Kasumi-1 (cell line): Measurements from ENCODE around the gene CARMIL3.
"Not testable (repeated sequence)": the region's sequence is repeated elsewhere in the genome, so short reads cannot be mapped to it uniquely, and the experiment has no call there.

Experiments used
- DNase-seq, 2 experiments: peaks; one replicate each; lab custom pipeline; 2025; lab: John Stamatoyannopoulos, UW

Gene CARMIL3

DNA sequence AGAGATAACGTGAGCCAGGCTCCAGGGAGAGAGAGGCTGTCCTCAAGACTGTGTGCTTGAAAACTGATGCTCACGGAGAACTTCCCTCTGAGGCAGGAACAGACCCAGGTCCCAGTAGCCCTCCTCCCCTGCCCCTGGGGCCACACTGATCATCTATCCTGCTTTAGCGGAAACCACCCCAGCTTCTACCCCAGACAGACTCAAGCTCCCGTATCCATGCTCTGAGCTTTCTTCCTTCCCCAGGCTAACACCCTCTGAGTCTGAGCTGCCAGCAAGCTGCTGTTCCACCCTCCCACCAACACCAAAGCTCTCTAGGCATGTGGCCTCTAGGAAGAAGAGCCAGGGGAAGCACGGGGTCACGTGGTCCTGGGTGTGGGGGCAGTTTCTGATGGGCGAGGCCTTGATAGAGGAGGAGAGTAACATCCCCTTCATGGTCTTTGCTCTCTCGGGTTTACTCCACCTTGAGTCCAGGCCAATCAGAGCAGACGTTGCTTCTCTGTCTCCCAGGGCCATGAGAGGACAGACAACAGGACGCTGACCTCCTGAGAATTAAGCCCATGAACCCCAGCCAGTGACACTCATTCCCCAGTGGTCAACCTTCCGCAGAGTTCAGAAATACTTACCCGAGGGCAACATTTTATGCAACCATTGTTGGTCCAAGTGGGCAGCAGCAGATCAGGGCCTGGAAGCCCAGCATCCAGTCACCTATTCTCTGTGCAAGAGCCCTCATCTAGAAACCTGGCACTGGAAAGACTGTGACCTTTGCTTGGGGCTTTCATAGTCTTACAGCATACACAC lies 43.7 kb downstream of the CARMIL3 start:
- DNase-seq: peak; percentile 79 to 86

DNA sequence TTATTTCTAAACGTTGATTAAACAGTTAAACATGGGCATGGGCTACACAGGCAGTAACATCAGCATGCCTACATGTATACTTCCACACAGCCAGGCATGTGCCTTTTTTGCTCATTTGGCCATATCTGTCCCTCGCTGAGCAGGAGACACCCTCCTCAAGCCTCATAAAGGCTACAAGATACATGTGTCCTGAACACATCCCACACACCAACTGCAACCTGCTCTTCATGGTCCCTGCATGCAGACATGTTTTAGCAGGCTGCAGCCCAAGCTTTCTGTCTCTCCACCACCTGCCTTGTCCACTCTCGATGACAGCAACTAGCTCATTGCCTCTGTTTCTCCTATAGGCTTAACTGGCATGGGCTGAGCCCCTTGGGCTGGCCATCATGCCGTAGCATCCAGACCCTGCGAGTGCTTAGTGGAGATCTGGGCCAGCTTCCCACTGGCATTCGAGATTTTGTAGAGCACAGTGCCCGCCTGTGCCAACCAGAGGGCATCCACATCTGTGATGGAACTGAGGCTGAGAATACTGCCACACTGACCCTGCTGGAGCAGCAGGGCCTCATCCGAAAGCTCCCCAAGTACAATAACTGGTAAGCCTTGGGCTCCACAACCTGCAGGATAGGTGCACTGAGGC lies 44.9 kb downstream of the CARMIL3 start:
- no peak for DNase-seq

DNA sequence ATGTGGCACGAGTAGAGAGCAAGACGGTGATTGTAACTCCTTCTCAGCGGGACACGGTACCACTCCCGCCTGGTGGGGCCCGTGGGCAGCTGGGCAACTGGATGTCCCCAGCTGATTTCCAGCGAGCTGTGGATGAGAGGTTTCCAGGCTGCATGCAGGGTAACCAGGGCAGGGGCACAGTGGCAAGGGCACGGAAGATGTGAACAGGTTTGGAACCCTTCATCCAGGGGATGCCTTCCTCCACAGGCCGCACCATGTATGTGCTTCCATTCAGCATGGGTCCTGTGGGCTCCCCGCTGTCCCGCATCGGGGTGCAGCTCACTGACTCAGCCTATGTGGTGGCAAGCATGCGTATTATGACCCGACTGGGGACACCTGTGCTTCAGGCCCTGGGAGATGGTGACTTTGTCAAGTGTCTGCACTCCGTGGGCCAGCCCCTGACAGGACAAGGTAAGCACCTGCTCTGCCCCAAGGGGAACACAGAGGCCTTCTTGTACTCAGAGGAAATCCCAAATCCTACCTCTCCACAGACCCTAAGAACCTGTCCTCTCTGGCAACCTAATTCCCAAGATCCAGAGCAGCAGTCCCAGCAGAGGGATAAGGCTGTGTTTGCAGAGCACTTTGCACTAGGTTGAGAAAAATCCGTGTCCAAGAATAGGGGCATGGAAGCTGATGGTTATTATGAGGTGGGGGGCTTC lies 46.6 kb downstream of the CARMIL3 start:
- DNase-seq: no peak

DNA sequence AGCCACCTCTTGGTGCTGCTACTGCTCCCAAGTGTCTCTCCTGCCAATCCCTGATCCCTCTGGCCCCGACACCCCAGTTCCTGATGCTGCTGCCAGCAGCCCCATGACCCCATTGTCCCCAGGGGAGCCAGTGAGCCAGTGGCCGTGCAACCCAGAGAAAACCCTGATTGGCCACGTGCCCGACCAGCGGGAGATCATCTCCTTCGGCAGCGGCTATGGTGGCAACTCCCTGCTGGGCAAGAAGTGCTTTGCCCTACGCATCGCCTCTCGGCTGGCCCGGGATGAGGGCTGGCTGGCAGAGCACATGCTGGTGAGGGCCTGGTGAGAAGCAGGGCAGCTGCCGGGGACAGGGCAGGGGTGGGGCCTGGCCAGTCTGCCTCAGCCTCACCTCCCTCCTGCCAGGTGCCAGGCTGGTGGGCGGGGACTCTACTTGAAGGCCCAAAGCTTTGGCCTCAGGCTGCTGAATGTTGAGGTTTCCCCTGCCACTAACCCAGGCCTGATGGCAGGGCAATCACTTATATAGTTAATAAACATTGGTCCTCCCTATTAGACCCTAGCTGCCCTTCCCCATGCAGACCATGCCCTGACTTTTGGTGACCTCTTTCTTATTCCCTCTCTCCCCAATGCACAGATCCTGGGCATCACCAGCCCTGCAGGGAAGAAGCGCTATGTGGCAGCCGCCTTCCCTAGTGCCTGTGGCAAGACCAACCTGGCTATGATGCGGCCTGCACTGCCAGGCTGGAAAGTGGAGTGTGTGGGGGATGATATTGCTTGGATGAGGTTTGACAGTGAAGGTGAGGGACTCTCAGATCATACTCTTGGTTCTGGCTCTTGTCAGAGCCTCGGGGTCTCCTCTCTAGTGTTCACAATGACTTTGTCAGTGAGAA lies 47.4 kb downstream of the CARMIL3 start:
- no peak for DNase-seq

DNA sequence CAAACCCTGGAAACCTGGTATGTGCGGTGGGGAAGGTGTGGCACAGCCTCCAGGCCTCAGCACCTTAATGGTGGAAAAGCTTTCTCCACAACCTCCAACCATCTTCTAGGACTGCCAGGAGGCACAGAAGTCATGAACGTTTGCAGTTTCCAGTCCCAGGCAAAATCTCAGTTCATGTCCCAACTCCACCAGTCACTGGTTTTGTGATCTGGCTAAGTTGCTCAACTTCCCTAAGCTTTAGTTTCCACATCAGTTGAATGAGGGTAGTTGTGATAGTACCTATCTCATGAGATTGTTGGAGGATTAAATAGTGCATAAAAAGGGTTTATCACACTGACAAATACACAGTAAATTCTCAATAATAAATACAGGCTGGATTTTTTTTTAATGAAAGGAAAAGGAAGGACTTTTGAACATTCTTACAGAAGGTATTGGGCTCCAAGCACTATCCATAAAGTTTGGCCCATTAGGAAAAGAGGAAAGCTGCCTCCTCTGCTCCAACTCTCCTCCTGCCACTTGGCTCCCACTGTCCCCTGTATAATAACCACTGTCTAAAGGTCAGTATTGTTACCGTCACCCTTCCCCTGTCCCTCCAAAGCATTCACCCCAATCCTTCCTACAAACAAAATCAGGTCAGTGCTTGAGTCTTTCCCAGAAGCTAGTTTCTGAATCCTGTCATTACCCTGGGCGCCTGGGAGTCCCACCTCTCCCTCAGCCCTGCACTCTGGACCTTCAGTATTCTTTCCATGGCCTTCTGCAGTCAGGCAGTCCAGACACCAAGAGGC lies 48.6 kb downstream of the CARMIL3 start:
- DNase-seq: no peak

DNA sequence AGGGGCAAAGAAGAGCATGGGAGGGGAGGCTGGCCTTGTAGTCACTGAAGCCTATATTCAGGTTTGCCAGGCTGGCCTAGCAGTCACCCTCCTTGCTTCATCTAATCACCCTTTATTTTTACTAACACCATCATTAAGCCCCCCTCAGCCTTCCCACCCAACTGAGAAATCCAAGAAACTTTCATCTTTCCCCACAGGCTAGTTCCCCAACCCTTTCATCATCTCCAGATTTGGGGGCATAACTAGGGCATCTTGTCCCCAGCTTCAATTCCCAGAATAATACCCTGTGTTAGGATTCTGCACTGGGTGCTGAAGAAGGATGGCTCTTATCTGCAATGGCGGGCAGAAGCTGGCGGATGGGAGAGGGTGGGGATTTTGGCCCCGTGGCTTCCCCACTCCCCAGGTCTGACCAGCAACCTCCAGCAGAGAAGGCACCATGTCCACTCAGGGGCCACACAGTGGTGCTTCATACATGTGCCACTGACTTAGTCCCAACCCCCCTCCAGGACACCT lies 49.2 kb downstream of the CARMIL3 start:
- DNase-seq: no peak

DNA sequence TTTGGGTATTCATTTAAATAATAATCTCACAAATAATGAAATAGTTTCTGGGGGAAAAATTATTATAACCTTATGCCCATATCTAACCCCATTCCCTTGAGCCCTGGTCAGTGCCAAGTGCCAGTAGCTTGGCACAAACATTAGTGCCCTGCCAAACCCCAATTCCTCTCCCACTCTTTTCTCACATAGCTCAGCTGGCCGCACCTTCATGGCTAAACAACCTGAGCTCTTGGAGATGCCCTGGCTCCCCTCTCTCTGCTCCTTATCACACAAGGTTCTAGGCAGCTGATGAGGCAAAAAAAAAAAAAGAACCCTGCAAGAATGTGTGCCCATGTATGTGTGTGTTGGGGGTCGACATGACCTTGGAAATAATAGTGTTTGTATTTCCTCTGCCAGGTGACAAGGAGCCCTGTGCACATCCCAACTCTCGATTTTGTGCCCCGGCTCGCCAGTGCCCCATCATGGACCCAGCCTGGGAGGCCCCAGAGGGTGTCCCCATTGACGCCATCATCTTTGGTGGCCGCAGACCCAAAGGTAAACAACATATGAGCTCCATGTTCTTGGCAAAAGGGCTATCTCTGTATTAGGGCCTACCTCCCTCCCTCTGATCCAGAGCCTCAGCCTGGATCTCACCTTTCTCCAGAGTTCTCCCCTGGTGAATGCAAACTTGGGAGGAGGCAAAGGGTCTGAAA lies 50.7 kb downstream of the CARMIL3 start:
- DNase-seq: no peak

DNA sequence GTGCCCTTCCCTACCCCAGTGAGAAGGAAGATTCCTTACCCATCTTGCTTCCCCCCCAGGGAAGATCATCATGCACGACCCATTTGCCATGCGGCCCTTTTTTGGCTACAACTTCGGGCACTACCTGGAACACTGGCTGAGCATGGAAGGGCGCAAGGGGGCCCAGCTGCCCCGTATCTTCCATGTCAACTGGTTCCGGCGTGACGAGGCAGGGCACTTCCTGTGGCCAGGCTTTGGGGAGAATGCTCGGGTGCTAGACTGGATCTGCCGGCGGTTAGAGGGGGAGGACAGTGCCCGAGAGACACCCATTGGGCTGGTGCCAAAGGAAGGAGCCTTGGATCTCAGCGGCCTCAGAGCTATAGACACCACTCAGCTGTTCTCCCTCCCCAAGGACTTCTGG lies 51.6 kb downstream of the CARMIL3 start:
- DNase-seq: no peak

DNA sequence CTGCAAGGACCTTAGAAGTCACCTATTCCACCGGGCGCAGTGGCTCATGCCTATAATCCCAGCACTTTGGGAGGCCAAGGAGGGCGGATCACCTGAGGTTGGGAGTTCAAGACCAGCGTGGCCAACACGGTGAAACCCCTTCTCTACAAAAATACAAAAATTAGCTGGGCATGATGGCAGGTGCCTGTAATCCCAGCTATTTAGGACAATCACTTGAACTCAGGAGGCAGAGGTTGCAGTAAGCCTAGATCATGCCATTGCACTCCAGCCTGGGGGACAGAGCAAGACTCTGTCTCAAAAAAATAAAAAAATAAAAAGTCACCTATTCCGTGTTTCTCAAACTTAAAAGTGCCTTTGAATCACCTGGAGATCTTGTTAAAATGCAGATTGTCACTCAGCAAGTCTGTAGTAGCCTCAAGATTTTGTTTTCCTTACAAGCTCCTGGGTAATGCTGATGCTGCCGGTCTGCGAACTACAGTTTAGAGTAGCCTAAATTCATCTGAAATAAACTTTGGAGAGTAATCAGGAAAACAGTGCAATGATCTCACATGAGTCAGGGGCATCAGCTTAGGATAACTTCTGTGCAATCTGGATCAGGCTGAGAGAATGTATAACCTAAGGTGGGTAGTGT lies 53.9 kb downstream of the CARMIL3 start:
- not testable (repeated sequence) for DNase-seq

DNA sequence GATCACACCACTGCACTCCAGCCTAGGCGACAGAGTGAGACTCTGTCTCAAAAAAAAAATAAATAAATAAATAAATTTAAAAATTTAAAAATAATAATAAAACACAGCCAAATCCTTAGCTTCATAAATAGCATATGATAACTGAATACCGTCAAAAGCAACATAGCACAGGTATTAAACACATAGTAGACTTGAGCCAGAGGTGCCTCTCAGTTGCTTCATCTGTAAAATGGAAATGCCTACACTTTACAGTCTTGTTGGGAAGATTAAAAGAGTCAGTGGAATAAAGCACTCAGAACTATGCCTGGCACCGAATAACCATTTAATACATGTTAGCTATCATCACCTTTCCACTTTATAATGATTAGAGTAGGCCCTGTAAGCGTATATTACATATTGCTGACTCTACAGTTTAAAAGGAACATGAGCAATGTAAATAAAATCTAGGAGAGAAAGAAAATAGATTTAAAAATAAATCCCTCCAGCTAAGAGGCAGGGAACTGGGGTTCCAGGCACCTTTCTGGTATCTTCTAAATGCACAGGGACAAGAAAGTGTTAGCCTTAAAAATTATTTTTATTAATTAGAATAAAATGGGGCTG lies 55.0 kb downstream of the CARMIL3 start:
- no peak for DNase-seq

DNA sequence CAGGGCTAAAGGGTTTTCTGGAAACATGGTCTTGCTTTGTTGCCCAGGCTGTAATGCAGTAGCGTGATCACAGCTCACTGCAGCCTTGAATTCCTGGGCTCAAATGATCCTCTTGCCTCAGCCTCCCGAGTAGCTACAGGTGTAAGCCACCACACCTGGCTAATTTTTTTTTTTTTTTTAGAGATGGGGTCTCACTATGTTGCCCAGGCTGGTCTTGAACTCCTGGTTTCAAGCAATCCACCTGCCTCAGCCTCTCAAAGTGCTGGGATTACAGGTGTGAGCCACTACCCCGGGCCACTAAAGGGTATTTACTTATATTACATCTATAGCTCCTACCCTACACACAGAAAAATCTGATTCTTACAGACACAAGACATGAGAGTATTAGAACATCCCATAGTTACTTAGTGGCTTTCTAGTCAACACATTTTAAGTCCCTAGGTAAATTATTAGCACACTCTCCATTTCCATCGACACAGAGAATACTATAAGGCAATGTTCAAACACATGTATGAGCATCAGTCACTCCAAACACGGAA lies 56.6 kb downstream of the CARMIL3 start:
- DNase-seq: no peak

DNA sequence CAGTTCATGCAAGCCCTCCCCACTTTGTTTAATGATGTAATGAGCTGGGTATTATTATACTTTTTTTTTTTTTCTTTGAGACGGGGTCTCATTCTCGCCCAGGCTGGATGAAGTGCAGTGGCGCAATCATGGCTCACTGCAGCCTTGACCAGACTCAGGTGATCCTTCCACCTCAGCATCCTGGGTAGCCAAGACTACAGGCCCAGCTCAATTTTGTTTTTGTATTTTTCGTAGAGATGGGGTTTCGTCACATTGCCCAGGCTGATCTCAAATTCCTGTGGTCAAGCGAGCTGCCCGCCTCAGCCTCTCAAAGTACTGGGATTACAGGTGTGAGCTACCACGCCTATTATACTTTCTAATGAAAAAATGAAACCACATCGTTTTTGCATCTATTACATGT lies 58.3 kb downstream of the CARMIL3 start:
- no peak for DNase-seq

DNA sequence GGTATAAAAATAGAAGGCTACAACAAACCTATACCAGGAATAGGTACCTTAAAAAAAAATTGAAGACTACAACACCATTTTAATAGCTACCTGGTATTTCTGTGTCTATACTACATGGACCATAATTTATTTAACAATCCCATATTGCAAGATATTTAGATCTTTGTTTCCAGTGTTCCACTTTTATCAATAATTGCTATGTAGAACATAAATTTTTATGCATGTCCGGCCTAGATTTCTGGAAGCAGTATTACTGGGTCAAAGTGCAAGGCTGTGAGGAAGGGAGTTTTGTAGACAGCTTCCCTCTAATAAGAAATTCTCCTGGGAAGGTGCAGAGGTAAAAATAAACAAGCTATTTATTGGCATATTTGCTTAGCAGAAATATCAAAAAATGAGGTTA lies 58.7 kb downstream of the CARMIL3 start:
- no peak for DNase-seq

DNA sequence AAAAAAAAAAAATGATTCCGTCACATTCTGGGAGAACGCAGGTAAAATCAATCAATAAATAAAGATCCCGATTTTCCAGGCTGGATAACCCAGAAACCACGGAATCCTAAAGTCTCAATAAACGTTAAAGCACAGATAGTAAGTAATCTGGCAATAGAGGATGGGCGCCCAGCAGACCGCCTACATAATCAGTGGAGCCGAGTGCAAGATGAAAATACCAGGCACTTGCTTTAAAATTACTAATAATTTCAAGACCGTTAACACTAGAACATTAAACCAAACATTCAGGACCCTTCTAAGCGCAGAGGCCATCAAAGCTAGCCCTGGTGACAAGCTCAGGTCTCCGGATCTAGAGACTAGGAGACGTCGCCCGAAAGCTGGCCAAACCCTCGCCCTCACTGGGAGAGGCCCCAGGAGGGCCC lies 61.6 kb downstream of the CARMIL3 start:
- peak in 1 of 2 experiments; percentile 47 for DNase-seq

DNA sequence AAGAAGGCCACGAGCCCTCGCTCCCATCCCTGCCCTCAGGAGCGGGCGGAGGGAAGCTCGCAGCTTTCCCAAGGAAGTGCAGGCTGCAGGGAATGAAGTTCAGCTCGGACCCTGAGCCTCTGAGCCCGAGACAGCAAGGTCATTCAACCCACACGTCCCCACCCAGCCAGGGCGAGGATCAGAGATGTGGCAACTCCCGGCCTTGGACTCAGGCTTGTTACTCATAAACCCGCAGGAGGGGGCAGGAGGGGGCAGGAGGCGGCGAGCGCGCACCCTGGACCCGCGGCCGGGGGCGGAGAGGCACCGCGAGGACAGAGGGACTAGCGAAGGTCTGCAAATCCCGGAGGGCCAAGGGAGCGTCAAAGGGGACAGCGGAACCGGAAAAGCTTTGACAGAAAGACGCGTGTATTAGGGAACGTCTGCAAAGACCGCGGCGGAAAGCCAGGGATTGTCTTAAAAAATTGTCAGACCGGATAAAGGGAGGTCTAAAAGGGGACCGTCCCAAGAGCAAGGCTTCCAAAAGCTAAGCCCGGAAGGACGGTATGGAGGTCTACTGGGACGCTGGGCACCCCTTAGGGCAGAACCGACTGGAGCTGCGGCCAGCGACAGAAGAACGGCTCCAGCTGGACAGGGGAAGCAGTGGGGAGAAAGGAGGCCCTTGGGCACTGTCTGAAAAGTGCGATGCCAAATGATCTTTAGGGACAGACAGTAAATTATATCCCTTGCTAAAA lies 62.2 kb downstream of the CARMIL3 start:
- peak; percentile 93 to 96 for DNase-seq

DNA sequence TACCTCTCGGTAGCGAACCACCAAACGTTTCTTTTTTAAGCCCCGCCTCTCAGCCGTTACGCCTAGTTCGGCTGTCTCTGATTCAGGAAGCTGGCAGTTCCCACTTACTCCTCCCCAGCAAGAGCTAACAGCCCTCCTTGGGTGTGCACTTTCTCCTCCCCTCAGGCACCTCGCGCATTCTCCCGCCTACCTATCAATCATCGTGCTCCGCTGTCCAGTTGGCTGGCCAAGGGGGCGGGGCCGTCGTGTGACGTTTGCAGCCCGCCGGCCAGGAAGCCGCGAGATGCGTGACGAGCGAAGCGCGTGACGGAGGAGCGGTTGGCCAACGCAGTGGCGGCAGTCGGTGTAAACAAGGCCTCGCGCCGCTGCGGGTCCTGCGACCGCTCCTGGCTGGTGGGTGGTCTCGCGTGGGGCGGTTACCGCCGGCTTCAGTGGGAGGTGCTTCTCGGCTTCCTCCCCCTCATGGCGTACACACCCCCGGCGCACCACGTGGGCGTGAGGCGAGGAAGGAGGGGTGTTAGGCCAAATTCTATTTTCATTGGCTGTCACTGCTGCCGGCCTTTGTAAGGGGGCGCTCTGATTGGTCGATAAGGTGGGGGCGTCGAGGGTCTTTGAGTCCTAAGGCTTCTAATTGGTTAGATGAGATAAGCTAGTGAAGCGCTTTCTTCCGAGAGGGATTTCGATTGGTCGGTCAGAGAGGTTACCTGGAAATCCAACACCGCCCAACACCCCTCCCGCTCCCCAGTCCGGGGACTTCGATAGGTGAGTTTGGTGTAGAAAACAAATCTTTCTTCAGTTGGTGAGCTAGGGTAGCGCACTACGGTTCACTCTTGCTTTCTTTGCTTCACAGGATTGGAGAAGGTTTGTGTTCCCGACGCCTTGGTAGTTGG lies 63.0 kb downstream of the CARMIL3 start, which contains the start of the genes DCAF11 and NRL:
TSS of gene DCAF11 (plus strand) at position 246 of the 890 bp plus-strand sequence. CDS start 818 bp downstream, outside the sequence.
TSS of gene NRL (minus strand) at position 418 of the 890 bp plus-strand sequence. CDS start 32,101 bp downstream, outside the sequence.
- peak; percentile 100 for DNase-seq
